ENCODE results near the gene SPATA2. TPM values are rescaled to one million over a fixed set of nuclear protein-coding genes. Genes with fewer than 3 reads are reported as not detected.
A peak's percentile ranks its signal among the peaks of the same experiment; 100 is the strongest.

SPATA2 gene
- total and polyA plus RNA-seq, 12 donors, result 2.8 to 9.3 (median 6.1) TPM

DNA sequence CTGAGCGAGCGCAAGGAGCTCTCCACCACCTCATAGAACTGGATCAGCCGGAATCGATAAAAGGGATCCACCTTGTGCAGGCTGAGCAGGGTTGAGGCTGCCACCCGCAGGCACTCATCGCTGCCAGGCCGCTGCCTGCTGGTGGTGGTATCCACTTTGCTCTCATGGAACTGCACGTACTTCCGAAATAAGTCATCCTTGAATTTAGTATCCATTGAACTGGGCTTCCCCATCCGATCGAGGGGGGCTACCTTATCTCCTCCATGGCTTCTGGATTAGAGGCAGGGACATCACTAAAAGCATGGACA, 7.1 kb downstream of the SPATA2 start:
- Histone ChIP-seq H3K4me1 (replicated peaks in 1 of 2) (peaks cover 9 to 30% of the 10 kb centered on the region in 2 donors), H3K9me3 (replicated peaks in 1 of 3) (no peaks in the 10 kb centered on the region), H3K27me3 (no peaks in the 10 kb centered on the region), H3K4me3 (no peak overlapping the region), H3K36me3 (replicated peaks in 1 of 2) (peaks cover 0 to 48% of the 10 kb centered on the region in 2 donors), H3K27ac (no peak overlapping the region)
- WGBS, 4 donors, result 95 to 99% (median 95%) methylated on average over 9 to 11 of the region's 11 CpGs
- no peak for DNase-seq
- intact Hi-C loops (cut with DNase I), result no loop called here
- TF ChIP-seq, protein P1, sequence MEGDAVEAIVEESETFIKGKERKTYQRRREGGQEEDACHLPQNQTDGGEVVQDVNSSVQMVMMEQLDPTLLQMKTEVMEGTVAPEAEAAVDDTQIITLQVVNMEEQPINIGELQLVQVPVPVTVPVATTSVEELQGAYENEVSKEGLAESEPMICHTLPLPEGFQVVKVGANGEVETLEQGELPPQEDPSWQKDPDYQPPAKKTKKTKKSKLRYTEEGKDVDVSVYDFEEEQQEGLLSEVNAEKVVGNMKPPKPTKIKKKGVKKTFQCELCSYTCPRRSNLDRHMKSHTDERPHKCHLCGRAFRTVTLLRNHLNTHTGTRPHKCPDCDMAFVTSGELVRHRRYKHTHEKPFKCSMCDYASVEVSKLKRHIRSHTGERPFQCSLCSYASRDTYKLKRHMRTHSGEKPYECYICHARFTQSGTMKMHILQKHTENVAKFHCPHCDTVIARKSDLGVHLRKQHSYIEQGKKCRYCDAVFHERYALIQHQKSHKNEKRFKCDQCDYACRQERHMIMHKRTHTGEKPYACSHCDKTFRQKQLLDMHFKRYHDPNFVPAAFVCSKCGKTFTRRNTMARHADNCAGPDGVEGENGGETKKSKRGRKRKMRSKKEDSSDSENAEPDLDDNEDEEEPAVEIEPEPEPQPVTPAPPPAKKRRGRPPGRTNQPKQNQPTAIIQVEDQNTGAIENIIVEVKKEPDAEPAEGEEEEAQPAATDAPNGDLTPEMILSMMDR (IDR thresholded peaks at IDR 0.05), result no peak
- no peak for TF ChIP-seq POLR2A (IDR thresholded peaks at IDR 0.05)

DNA sequence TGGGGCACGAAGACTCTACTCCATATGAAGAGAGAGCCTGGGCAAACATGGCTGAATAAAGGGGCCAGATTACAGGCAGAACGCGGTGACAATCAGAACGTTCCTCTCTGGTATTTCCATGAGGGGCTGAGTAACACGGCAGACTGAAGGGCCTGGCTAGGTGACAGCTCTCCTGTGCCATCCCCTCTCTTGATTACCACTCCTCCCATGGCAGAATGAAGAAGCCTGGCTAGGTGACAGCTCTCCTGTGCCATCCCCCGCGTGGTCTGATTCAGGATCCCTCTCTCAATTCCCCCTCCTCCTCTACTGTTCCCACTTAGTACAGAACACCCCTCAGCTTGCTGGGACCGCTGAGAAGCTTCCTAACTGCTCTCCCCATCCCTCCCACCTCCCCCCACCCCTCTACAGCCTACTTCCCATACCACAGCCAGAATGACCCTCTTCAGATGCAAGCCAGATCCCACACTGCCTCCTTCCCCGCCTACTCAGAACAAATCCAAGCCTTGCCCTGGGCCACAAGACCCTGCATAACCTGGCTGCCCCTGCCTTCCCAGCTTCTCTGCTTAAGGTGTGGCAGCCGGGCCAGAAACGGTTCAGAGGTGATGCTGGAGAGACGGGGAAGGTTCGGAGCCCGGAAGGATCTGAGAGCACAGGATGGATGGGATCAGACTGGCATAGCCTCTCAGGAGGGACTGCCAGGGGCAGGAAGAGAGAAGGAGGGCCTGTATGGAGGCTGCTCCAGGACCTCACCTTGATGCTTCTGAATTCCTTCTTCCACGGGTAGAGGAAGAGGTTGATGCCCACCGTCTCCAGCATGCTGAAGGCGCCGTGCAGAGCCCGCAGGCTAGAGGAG, 7.7 kb downstream of the SPATA2 start:
- WGBS, 4 donors, result 88 to 93% (median 91%) methylated on average over 16 to 19 of the region's 19 CpGs
- Histone ChIP-seq H3K27ac (no peak overlapping the region), H3K36me3 (replicated peaks in 1 of 2) (peaks cover 0 to 48% of the 10 kb centered on the region in 2 donors)

DNA sequence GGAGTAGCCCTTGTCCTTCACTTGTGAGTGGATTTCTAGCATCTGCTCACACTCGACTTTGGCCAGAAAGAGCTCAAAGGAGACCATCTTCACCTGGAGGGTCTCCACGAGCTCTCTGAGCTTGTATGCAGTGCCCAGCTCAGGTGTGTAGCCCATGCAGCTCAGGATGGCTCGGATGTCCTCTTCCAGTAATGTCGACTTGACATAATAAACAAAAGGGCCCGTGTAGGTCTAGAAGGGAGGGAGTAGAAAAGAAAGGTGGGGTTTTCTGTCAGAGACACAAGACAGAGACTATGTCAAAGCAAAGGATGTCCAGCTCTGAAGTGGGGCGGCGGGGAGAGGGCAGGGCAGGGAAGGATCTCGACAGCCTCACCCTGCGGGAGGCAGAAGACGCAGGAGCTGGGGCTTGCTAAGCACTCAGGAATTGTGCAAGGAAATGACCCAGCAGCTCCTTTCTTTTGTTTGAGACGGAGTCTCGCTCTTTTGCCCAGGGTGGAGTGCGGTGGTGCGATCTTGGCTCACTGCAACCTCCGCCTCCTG, 8.6 kb downstream of the SPATA2 start:
- H3K4me1 ChIP-seq (replicated peaks in 1 of 2), result peaks cover 9 to 15% of the 10 kb centered on the region in 2 donors
- WGBS, 4 donors, result 86 to 93% (median 90%) methylated on average over 12 to 15 of the region's 15 CpGs
- intact Hi-C loops (cut with DNase I), result no loop called here
- DNase-seq, result no peak
- TF ChIP-seq POLR2A (IDR thresholded peaks at IDR 0.05), result no peak
- TF ChIP-seq, protein P1 (IDR thresholded peaks at IDR 0.05), result no peak
- H3K4me3 ChIP-seq, result no peak overlapping the region
- no peaks in the 10 kb centered on the region for H3K9me3 ChIP-seq (replicated peaks in 1 of 3)
- no peak overlapping the region for H3K27ac ChIP-seq
- no peaks in the 10 kb centered on the region for H3K27me3 ChIP-seq
- H3K36me3 ChIP-seq (replicated peaks in 1 of 2), result peaks cover 0 to 48% of the 10 kb centered on the region in 2 donors

More for the DNA sequence above, 7.7 kb downstream of the SPATA2 start:
- DNase-seq, result no peak
- TF ChIP-seq POLR2A (IDR thresholded peaks at IDR 0.05), result no peak
- Histone ChIP-seq H3K4me3 (no peak overlapping the region), H3K9me3 (replicated peaks in 1 of 3) (no peaks in the 10 kb centered on the region), H3K27me3 (no peaks in the 10 kb centered on the region), H3K4me1 (replicated peaks in 1 of 2) (peaks cover 9 to 24% of the 10 kb centered on the region in 2 donors)
- intact Hi-C loops (cut with DNase I), result no loop called here

DNA sequence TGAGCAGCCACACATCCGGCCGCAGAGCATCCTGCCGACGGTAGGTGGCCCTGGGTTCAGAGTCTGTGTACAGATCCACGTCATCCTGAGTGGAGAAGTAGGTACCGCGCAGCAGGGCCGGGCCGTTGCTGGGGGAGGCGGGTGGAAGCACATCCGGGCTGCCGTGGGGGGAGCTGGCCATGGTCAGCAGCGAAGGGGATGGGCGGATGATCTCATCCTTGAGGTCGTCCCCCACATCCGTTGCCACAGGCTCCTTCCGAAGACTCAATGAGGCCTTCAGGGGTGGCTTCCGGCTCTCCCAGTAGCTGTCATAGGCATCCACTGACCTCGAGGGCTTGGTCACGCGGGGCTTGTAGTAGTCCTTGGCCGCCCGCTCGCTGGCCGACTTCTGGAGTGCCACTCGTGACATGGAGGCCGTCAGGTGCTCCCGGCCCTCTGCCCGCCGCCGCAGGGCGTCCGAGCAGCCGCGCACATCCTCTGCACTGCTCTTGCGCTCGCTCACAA, 9.2 kb downstream of the SPATA2 start:
- no peaks in the 10 kb centered on the region for H3K9me3 ChIP-seq (replicated peaks in 1 of 3)

More for the DNA sequence above, 9.2 kb downstream of the SPATA2 start:
- H3K4me3 ChIP-seq, result no peak overlapping the region
- TF ChIP-seq, protein P1 (IDR thresholded peaks at IDR 0.05), result no peak
- TF ChIP-seq POLR2A (IDR thresholded peaks at IDR 0.05), result no peak
- intact Hi-C loops (cut with DNase I), result no loop called here
- H3K27ac ChIP-seq, result no peak overlapping the region
- peaks cover 0 to 48% of the 10 kb centered on the region in 2 donors for H3K36me3 ChIP-seq (replicated peaks in 1 of 2)
- WGBS, 4 donors, result 85 to 94% (median 91%) methylated on average over 4 to 37 of the region's 37 CpGs
- peaks cover 9 to 15% of the 10 kb centered on the region in 2 donors for H3K4me1 ChIP-seq (replicated peaks in 1 of 2)
- peak in 2 of 7 donors; percentile 23 to 32 for DNase-seq
- no peaks in the 10 kb centered on the region for H3K27me3 ChIP-seq

Data from adrenal gland (tissue), 12 donors.